Stimulated activated CD4-positive, alpha-beta T cell treated with anti-CD3 and anti-CD28 coated beads, Interleukin-15, amount 100 ng/mL, for 48 hours (primary cell): ENCODE measurements around the gene CIBAR2.
"Not testable (repeated sequence)": the region's sequence is repeated elsewhere in the genome, so short reads cannot be mapped to it uniquely, and the experiment has no call there.

Source experiments
- DNase-seq, 2 donors: peaks; one replicate each; pipeline ENCODE4 v3.0.0-alpha.2; 2020; ENCODE audit warnings: low read depth in 2 of 2

Gene CIBAR2

GRCh38 chr16:85062845-85063244 is 49.4 kb downstream of the CIBAR2 start:
- no peak for DNase-seq

DNA sequence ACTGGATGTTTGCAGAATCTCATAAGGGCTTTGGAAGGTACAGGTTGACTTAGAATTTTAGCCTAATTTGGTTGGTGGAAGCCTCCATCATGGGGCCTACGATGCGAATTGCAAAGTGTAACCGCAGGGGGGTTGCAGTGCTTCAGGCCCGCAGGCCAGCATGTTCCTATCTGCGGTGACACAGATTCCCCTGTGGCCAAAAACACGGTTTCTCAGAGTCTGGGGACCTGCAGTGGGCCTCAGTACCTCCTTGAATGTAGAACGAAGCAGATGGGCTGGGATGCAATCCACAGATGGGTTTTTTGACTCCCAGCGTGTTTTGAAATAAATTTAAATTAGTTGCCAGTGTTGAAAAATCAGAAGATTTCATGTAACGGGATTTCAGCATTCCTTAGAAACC is 49.9 kb downstream of the CIBAR2 start:
- no peak for DNase-seq

GRCh38 chr16:85061566-85061965 is 50.7 kb downstream of the CIBAR2 start:
- no peak for DNase-seq

GRCh38 chr16:85058909-85059308 is 53.4 kb downstream of the CIBAR2 start:
- DNase-seq, result no peak

DNA sequence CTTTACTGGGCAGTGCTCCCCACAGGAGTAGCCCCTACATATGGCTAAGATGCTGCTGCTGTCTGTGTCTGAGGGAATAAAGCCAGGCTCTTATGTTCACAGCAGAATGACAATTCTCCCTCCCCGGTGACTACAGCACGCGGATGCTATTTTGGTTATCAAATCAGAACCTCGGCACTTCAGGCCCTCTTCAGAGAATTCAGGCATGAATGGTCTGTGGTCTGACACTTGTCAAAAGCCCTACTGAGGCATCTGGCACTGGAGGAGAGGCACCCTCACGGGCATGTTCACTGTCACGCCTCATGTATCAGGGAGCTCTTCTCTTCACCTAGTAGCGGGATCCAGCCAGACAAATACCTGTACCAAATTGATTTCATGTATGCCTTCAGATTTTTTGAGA is 54.3 kb downstream of the CIBAR2 start:
- DNase-seq, result no peak

DNA sequence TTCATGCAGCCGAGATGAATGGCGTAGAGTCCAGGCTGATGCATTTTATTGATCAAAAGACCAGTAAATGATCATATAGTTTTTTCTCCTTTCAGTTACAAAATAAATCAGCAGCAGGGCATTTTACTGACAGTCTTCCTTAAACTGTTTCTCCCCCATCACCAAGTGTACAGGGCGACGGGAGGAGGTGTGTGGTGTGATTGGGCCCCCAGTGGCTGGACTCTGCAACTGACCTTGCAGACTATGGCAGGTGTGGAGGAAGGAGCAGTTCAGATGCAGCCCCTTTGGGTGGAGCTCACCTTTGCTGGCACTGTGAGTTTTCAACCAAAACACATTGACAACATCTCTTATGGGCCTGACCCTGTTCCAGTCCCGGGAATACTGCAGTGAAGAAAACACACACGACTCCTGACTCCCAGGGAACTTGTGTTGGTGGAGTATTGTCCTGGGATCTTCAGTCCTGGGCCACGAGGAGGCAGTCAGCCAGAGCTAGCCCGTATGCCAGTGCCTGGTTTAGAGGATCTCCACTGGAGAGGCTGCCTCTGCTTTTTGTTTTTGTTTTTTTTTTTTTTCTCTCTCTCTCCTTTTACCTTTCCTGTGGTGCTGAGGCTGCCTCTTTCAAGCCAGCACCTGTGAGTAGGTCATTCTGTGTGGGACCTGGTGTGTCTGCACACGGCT is 54.9 kb downstream of the CIBAR2 start:
- no peak for DNase-seq

DNA sequence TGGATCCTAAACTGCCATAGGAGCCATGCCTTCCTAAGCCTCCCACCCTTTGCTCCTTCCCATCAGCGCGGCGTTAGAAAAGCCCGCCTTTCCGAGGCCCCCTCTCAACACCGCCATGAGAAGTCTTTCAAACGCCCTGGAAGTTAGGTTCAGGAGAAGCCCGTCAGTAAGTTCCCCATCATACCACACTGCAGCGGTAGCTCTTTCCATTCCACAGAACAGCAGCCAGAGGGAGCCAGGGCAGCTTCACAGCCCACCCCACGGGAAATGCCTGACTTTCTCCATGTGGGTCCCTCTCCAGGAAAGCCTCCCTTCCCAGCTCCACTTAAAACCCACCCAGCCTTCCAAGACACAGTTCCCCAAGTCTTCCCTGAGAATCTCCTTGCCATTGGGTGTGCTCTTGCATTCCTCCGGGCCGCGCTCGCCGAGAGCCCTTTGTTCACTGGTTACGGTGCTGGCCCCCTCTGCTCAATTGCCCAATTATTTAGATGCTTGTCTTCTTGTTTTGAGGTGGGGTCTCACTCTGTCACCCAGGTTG is 56.0 kb downstream of the CIBAR2 start:
- DNase-seq, result no peak

GRCh38 chr16:85055493-85056210 is 56.6 kb downstream of the CIBAR2 start:
- peak; percentile 66 to 67 for DNase-seq

GRCh38 chr16:85054948-85055492 is 57.3 kb downstream of the CIBAR2 start:
- no peak for DNase-seq

DNA sequence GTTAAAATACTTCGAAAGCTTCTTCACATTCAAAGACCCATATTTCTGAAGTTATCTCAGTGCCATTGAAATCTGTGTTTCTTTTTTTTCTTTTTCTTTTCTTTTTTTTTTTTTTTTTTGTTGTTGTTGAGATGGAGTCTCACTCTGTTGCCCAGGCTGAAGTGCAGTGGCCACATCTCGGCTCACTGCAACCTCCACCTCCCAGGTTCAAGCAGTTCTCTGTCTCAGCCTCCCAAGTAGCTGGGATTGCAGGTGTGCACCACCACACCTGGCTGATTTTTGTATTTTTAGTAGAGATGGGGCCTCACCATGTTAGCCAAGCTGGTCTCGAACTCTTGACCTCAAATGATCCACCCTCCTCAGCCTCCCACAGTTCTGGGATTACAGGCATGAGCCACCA is 58.0 kb downstream of the CIBAR2 start:
- DNase-seq, result not testable (repeated sequence)

DNA sequence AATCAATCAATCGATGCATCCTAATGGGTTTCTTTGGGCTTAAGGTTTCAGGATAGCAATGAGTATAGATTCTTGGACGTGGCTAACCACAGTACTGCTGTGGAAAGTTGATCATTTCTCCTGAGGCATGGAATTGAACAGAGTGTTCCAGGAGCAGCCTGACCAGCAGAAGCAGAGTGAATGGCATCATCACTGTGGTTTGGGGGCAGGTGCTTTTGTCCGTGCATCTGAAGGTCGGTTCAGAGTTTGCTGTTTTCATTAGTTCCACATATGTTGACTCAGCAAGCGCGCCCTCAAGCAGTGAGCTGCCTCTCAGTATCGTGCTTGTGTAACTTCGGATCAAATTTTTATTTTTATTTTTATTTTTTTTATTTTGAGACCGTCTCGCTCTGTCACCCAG is 59.7 kb downstream of the CIBAR2 start:
- no peak for DNase-seq

DNA sequence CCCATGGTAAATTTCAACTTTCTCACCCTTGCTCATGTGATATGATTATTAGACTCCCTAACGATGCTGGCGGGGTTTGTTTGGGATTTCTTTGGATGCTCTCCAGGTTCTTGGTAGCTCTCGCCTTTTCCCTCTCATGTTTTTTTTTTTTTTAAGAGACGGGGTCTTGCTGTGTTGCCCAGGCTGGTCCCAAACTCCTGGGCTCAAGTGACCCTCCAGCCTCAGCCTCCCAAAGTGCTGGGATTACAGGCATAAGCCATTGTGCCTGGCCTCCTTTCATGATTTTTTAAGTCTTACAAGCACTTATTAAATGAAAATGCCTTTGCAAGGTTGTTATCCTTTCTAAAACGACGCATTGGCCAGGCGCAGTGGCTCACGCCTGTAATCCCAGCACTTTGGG is 60.6 kb downstream of the CIBAR2 start:
- DNase-seq, result no peak

- DNase-seq, result no peak
Measured at GRCh38 chr16:85051067-85051581, 61.1 kb downstream of the CIBAR2 start.

DNA sequence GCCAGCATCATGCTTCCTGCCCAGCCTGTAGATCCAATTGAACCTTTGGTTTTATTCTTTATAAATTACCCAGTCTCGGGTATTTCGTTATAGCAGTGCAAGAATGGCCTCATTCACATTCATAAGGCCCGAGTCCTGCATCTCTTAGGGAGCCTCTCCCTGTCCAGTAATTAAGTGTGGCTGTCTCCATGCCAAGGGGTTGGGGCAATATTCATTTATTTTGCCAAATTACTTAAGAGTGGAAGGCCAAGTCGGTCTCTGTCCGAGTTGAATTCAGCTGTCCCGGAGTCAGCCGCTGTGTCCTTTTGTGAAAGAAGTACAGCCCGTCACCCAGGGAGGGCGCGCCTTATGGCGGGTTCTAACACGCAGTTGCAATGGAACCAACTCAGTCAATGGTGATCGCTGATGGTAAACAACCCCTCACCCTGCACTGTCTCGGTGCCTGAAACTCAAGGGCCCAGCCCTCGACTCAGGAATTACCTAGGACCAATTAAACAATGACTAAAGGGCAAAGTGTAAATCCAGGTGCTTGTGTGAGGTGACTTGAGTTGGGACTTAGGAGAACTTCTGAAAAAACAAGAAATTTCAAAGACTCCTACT is 62.5 kb downstream of the CIBAR2 start:
- DNase-seq, result no peak

- no peak for DNase-seq
Measured at GRCh38 chr16:85048921-85049562, 63.2 kb downstream of the CIBAR2 start.
